GM23248 (cell line): ENCODE data around the gene ACAP2.

Experiments used
- EZH2 ChIP-seq: fragments of 200-600 bp; sonication (generic); IDR thresholded peaks from 2 replicates; pipeline ENCODE4 v1.6.1; 2018; ENCODE audit warnings: antibody characterized with exemption, mild to moderate bottlenecking; ENCODE audit not compliant: insufficient read depth, poor library complexity, severe bottlenecking
- EZH2phosphoT487 ChIP-seq: fragments of 200-600 bp; sonication (generic); IDR thresholded peaks from 2 replicates; pipeline ENCODE4 v1.6.1; 2018; ENCODE audit warnings: antibody characterized with exemption, moderate library complexity, mild to moderate bottlenecking, low read depth; ENCODE audit not compliant: insufficient read depth

DNA sequence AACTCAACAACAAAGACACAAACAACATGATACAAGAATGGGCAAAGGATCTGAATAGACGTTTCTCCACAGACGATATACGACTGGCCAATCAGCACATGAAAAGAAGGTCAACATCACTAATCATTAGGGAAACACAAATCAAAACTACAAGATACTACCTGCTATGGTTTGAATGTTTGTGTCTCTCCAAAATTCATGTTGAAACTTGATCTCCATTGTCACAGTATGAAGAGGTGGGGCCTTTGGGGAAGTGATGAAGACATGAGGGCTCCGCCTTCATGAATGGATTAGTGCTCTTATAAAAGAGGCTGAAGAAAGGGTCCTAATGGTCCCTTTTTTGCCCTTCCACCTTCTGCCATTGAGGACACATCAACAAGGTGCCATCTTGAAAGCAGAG, 32.3 kb downstream of the ACAP2 start:
- no peak for TF ChIP-seq EZH2phosphoT487
- no peak for TF ChIP-seq EZH2
